RCC 7860 (cell line): ENCODE data around the gene RNF26.
A peak's percentile ranks its signal among the peaks of the same experiment; 100 is the strongest.

Experiments
- DNase-seq: peaks from one replicate; pipeline ENCODE4 v3.0.0-alpha.2; 2015; ENCODE audit warnings: low spot score
- FAIRE-seq: peaks from 2 replicates; lab custom pipeline; 2012; peaks lifted over from hg19 to GRCh38; lab: Jason Lieb, UNC

RNF26 gene

DNA sequence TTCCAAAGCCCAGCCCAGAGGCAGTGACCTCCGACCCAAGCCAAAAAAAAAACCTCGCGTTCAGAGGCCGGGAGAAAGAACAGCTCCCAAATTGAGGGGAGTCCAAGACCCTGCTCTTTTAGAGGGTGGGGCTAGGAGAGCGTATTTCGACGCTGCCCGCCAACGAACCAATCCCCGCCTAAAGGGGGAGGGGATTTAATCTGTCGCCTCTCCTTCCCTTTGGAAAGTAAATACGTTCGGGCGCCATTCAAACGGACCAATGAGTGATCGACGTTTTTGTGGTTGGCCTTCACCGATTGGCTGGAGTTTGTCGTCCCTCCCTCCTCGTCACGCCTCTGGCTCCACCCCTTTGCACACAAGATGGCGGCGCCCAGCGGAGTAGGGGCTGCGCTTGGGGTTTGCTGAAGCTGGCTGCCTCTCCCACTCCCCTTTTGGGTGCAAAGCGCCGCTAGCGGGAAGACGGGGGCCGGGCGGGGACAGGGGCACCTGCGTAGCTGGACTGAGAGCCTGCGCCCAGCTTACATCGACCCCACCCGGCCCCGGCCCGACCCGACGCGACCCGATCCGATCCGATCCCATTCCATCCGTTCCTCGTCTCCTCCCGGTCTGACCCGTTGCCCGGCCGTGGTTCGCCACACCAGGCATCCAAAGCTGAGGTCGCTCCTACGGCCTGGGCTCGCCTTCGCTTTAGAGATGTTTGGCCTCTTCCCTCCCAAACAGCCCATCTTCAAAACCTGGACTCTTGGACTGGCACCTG, at the start of gene RNF26:
Gene RNF26 (plus strand): TSS at position 354 of the 757 bp plus-strand sequence. CDS start 596 bp downstream, outside the sequence.
- peak; percentile 89 for DNase-seq
- peak; percentile 89 for FAIRE-seq

DNA sequence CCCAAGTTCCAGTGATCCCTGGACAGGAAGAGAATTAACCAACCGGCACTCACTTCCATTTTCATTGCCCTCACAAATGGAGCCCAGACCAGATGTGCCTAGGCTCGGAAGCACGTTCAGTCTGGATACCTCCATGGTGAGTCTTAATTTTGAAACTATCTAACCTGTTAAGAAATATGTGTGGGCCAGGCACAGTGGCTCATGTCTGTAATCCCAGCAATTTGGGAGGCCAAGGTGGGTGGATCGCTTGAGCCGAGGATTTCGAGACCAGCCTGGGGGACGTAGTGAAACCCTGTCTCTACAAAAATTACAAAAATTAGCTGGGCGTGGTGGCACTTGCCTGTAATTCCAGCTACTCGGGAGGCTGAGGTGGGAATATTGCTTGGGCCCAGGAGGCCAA, 48.9 kb upstream of the RNF26 start:
- DNase-seq, result no peak
- no peak for FAIRE-seq

DNA sequence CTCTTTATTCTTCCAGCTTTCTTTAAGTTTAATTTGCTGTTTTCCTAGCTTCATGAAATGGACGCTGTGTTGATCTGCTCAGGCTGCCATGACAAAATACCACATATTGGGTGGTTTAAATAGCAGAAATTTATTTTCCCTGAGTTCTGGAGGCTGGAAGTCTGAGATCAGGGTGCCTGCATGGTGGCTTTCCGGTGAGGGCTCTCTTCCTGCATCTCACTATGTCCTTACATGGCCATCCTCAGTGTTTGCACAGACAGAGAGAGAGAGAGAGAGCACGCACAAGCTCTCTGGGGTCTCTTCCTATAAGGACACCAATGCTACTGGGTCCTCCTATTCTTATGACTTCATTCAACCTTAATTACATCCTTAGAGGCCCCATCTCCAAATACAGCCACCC, 46.1 kb upstream of the RNF26 start:
- FAIRE-seq, result no peak
- no peak for DNase-seq

DNA sequence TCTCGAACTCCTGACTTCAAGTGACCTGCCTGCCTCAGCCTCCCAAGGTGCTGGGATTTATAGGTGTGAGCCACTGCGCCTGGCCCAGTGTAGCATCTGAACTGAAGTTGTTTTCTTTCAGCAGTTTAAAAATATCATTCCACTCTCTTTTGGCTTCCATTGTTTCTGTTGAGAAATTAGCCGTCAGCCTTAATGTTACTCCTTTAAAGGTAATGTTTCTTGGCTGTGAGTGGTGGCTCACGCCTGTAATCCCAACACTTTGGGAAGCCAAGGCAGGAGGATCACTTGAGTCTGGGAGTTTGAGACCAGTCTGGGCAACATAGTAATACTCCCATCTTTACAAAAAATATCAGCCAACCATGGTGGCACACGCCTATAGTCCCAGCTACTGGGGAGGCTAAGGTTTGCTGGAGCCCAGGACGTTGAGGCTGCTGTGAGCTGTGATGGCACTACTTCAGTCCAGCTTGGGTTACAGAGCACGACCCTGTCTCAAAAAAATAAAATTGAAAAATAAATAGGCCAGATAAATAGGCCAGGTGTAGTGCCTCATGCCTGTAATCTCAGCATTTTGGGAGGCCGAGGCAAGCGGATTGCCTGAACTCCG, 43.3 kb upstream of the RNF26 start:
- FAIRE-seq (no peak), DNase-seq (no peak)

DNA sequence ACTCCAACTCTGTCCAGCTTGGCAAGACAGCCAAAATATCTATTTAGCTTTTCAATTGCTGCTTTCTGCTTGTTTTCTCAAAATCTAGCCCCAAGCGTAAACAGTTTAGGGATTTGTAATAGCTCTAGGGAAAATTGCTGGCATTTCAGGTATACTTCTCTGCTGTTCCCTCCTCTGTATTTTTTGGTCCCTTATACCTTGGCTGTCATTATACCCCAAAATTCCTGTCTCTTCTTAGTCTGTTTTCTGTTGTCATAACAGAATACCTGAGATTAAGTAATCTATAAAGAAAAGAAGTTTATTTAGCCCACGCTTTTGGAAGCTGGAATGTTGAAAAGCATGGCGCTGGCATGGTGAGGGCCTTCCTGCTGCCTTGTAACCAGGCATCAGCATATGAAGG, 40.9 kb upstream of the RNF26 start:
- FAIRE-seq, result no peak

DNA sequence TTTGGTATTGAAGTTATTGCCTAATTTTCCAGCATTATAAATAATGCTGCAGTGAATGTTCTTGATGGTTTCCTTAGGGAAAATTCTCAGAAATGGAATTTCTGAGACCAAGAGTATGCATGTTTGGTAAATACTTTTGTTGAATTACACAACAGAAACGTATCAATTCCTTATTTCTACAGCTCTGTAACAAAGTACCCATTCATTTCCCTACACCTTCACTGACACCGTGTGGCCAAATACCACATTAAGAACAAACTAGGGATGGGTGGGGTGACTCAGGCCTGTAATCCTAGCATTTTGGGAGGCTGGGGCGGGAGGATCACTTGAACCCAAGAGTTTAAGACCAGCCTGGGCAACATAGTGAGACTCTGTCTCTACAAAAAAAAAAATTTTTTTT, 39.1 kb upstream of the RNF26 start:
- no peak for DNase-seq
- FAIRE-seq, result no peak

More for the DNA sequence above, 40.9 kb upstream of the RNF26 start:
- DNase-seq, result no peak

DNA sequence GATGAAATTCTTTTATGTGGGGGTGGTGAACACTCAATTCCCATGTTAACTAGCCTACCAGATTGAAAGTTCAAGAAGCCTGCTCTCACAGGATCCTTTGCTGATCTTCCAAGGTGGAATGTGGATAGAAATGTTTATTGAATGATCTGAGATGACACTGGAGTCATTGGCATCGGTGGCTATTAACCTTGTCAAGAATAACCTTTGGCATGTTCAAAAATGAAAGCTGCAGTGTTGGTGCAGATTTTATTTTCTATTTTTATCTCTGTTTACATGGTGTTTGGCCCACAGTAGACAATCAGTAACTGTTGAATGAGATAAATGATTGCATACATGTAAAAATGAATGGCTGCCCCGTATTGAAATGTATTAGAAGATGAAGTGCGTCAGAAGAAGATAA, 36.4 kb upstream of the RNF26 start:
- FAIRE-seq, result no peak

DNA sequence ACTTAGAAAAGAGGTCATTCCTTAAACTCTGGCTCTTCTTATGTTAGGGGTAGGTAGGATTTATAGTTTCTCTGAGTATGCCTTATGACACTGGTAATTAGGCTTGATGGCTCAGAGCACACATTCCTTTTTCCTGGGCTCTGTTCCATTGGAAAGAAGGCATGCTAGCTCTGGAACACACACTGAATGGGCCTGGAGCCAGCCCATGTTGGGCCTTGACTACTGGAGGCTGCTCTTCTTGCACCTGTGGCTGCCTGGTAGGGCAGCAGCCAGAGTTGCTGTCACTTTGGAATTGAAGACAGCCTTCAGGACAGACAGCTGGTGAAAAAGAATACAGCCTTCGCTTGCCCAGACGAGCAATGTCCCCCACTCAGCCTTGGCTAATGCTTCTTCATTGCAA, 35.6 kb upstream of the RNF26 start:
- no peak for FAIRE-seq
- DNase-seq, result no peak

More for the DNA sequence above, 36.4 kb upstream of the RNF26 start:
- no peak for DNase-seq

DNA sequence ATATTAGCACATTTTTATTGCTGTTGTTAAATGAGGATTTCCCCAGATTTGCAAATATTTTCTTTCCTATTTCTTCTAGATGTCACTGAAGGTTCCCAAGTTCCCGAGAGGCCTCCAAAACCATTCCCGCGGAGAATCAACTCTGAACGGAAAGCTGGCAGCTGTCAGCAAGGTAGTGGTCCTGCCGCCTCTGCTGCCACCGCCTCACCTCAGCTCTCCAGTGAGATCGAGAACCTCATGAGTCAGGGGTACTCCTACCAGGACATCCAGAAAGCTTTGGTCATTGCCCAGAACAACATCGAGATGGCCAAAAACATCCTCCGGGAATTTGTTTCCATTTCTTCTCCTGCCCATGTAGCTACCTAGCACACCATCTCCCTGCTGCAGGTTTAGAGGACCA, 34.9 kb upstream of the RNF26 start:
- FAIRE-seq, result no peak

DNA sequence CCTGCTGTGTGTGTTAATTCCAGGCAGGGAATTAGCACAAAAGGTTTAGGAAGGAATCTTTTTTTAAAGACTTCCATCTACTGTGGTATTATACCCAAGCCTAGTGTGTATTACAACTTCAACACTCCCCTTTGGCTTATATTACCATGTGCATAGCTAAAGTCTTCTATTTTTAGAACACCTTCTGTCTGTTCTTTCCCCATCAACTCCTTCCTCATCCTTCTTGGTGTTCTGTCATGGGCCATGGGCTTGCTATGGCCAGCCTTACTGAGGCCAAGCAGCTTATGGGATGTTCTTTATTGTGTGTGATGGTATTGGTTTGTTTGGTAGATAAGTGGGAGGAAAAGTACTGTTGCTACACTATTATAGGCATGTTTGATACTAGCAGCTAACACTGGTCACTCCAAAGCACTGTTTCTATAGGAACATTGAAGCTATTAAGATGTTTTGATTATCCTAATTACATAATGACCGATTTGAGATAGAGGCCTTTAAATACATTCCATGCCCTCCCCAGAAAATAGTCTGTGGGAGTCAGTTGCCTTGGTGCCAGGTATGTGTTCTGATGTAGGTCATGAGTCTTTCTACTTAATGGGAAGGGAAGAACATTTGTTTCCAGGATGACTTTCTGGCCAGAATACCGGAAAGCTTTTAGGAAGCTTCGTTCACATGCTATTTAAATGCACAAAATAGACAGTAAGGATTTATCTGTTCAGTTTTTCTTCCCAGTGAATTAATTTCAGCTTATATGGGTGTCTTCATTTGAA, 33.9 kb upstream of the RNF26 start:
- DNase-seq (no peak), FAIRE-seq (no peak)

More for the DNA sequence above, 34.9 kb upstream of the RNF26 start:
- no peak for DNase-seq

DNA sequence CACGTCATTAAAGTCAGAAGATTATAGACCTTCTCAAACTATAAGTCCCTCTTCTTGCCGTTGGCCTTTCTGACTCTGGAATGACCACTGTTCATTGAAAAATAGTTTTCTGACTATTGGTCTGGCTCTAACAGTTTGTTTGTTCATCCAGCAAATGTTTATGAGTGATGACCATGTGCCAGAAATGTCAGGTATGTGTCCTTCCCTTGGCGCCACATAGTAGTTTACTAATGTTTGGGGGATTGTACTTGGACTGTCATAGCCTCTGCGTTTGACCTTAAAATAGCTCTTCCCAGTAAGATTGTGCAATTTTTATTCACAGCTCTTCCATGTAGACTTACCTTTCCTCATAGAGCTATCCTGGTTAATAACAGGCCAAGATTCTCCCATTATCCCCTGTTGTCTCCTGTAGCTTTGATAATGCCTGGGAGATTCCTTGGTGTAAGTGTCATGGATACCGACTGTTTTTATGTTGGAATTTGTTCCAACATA, 31.1 kb upstream of the RNF26 start:
- DNase-seq (no peak), FAIRE-seq (no peak)

DNA sequence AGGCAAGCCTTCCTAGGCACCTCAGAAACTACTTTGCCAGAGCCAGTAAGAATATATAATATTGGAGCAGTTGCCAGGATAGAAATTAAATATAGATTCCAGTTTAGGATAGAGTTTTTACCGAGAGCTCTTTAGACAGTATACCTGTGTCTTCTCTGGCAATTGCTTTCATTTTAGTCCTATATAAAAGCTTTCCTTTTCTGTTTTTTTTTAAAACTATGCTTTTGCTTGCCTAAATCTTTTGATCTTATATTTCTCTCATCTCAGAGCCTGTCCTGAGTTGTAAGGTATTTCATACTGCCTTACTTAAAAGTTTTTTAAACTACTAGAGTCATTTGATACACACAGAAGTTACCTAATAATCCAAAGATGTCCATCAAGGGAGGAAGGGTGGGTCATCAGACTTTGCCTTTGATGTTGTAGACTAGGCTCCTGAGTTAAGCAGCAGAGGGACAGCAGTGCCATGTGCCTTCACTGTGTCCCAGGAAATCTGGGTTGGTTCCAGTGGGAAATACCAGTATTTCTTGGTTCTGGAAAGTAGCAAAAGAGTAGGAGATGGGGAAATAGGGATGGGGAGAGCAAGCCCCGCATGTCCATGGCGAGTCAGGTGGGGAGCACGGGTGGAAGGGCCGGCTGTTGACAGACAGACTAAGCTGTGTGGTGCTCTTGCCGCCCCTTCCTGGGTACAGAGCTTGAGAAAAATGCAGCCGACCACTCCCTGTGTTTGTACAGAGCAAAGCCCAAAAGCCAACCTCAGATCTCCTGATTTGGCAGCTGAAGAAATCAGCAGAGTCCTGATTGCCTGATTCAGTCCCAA, 28.6 kb upstream of the RNF26 start:
- DNase-seq, result no peak
- FAIRE-seq, result no peak

DNA sequence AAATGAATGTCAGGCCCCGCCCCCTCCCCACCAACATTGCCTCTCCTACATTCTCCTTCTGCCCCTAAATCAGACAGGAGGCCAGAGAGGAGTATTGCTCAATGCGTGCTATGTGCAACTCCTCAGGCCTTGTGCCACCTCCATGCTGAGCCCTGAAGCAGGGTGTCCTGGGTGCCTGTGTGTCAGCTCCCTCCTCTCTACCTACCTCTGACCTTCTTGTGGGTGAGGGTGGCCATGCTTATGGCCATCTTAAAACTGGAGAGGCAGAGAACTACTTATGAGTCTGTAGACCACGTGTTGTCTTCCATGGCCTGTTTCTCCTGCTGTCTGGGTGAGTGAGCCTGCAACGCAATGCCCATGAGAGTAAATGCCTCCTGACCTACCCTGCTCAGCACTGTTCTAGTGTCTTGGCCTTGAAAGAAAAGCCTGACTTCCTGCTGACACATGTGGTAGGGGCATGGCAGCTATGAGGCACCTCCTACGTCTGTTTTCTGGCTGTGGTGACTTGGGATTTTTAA, 27.9 kb upstream of the RNF26 start:
- FAIRE-seq (no peak), DNase-seq (no peak)

DNA sequence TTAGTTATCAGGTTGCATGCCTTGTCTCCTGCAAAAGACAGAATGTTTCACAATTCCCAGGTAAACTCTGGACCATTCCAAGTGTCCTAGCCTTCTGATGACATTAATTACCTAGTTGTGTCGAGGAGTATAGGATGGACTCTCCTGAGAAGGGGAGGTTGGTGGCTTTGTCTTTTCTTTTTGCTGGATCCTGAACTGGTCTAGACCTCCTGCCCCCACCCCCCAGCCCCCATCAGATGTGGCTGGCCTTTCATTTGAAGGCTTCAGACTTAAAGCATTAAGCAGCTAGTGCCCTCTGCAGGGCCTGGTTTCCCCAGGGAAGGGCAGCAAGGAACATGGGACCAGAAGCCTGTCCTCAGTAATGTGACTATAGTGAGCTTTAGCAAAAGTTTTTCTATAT, 27.1 kb upstream of the RNF26 start:
- DNase-seq (no peak), FAIRE-seq (no peak)

DNA sequence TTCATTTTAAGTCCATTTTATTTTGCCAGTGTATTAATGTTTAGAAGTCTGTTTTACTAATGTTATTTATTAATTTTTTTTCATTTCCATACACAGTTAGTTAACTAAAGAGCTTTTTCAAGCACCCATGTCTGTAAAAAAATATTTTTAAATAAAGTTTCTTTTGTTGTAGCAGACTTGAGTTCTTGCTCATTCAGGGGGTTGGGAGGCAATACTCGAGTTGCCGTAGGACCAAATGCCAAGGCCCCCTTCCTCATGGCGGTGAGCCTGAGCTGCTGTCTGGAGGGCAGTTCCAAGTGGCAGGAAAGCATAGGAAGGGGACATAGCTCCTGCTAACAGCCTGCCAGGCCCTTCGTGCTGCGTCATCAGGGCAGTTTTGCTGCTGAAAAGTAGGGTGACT, 26.4 kb upstream of the RNF26 start:
- FAIRE-seq (no peak), DNase-seq (no peak)

DNA sequence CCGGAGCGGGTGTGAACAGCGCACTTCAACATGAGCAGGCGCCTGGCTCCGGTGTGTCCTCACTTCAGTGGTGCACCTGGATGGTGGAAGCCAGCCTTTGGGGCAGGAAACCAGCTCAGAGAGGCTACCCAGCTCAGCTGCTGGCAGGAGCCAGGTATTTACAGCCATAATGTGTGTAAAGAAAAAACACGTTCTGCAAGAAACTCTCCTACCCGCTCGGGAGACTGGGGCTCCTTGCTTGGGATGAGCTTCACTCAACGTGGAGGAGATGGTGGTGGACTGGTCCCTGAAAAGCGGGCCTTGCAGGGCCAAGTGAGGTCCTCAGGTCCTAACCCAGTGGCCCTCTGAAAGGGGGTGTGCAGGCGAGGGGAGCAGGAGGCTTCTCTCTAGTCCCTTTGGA, 24.9 kb upstream of the RNF26 start:
- FAIRE-seq, result no peak
- DNase-seq, result no peak

DNA sequence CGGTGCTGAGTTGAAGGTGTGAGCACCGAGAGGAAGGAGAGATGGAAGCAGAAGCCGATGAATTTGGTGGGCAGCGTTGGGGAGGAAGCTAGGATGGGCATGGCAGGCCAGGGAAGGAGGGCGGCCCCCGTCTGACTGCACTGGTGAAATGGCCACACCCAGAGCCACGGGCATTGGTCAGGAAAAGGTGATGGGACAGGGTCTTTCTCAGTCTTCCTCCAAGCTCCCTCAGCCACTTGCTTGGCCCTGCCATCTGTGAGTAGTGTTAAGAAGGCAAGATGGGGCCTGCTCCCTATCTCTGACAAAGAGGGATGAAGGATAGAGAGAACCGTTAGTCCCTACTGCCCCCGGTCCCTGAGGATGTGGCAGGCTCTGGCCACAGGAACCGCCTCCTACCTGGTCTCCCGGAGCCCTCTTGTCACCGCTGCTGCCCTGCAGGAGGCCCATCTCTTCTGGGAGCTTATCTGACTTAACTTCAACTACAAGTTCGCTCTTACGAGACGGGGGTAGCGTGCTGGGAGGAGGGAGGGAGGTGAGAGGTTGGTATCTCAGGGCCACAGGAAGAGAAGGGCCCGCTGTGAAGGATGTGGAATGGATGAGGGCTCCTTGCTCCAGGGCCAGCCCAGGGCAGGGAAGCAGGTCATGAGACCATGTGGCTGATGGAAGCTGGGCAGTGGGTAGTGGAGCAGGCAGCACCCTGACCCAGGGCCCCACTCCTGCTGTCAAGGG, 24.2 kb upstream of the RNF26 start:
- FAIRE-seq, result no peak
- no peak for DNase-seq

DNA sequence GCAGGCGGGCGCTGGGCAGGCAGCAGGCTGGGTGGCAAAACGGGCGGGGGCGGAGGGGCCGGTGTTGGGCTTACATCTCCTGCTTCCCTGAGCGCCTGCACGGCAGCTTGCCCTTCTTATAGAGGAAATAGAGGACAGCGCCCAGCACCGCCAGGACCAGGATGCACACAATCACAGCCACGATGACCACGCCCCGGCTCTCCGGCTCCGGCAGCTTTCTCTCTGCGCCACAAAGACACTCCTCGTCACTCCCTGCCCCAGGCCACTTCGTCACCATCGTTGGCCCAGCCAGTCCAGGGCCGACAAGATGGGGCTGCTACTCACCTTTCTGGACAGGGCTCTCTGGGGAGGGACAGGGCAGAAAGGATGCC, 23.7 kb upstream of the RNF26 start:
- FAIRE-seq, result no peak

DNA sequence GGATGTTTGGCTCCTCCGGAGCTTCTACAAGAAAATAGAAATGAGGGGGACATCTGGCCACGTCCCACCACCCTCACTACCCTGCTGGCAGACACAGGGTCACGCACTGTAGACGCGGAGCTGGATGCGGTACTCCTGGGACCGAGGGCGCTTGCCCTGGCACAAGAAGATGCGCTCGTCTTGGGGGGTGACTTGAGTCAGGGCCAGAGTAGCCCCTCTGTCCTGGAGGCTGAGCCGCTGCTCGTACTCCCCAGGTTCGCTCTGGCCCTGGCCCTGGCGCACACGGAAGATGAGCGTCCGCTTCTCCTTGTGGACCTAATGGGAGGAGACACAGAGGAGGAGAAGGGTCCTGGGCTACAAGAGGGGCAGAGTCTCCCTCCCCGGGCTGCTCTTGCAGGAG, 19.6 kb upstream of the RNF26 start:
- no peak for FAIRE-seq
- no peak for DNase-seq

More for the DNA sequence above, 23.7 kb upstream of the RNF26 start:
- no peak for DNase-seq
